GM19468 (cell line): ENCODE data around the gene EN2.

ENCODE experiments used
- ATAC-seq: cut with Tn5 transposase; IDR thresholded peaks from one replicate; pipeline ENCODE4 v1.9.1; 2021; ENCODE audit warnings: mild to moderate bottlenecking, moderate library complexity, moderate number of reproducible peaks; ENCODE audit not compliant: unreplicated experiment; ENCODE audit errors: extremely low read depth

EN2 gene

GRCh38 chr7:155496267-155497005 is 38.5 kb downstream of the EN2 start:
- no peak for ATAC-seq

DNA sequence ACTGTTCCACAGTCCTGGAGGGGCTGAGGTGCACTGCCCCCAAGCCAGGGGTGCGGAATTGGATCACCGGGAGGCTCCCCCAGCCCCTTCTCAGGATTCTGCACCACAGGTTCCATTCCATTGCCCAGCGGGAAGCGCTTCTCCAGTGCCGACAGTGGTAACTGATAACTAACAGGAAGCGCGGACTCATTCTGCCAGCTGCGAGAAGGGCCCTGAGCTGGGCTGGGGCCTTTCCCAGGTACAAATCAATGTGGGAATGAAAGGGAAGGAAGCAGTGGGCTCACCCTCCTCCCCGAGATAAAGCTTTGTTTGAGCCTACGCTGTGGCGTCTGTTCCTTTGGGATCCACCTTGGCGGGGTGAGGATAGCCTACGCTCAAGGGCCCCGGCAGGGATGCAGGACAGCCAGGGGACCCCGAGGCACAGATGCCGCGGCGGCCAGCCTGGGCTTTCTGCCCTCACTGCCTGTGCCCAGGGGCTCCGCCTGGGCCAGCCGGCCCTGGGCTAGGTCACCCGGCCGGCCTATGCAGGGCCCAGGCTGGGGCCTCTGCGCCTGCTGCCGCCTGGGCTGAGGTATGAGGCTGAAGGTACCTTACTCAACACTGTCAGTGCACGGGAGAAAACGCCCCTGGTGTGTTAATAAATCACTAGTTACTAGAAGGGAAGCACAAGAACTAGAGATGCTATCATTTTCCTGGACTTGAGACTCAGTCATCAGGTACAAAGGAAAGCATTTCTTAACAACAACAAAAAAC is 39.4 kb downstream of the EN2 start:
- no peak for ATAC-seq

GRCh38 chr7:155505422-155505793 is 47.5 kb downstream of the EN2 start:
- no peak for ATAC-seq

- no peak for ATAC-seq
These were observed 49.0 kb downstream of the EN2 start for GRCh38 chr7:155506854-155507337.

- no peak for ATAC-seq
These were observed 49.6 kb downstream of the EN2 start for GRCh38 chr7:155507576-155507975.

DNA sequence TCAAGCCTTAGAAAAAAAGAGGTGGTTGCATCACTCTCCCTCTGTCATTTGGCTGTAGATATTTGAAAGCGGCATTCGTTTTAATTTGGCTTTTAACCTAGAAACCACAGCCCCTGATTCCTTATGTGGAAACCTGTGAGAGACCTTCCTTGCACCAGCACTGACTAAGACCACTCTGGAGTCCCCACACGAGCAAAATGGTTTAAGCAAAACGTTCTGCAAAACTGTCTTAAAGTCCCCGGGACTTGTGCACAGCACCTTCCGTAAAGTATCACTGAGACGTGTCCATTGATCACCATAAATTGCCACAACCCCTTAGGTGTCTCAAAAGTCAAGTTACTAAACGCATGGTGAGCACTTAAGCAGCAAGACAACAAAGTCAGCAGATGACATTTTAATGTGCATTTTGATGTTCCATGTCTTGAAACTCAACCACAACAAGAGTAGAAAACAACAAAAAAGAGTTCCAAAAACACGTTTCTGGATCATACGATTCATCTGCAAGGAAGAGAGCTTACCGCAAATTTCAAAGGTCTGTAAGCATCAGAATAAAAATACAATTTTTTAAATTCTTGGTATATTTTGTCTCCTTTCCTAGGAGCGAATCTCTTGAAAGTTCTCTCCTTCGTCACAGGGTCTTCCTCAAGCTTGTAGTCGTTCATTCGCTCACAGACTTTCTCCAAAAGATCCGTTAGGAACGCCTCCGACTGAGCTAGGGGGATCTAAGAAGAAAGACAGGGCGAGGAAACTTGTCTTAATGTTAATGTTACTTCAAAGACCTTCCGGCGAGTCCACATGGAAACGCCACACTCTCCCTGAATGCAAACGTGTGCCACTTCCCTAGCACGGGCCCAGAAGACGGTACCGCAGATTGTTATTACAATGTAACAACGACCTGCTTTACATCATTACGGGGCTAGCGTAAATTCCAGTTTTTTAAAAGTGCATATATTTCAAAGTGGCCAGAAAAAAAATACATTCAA is 50.7 kb downstream of the EN2 start:
- no peak for ATAC-seq

DNA sequence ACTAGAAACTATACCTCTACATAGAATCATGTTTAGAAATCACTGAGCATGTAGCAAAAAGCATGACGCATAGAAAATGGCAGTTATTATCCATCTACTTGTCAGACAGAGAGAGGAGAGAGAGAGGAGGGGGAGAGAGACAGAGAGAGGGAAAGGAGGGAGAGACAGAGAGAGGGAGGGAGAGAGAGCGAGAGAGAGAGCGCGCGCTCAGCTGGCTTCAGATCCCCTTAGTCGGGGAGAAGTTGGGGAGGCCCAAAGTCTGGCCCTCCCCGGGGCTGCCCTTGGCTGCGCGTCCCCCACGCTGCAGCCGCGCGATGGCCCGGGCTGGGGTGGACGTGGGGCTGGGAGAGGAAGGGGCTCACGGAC is 51.4 kb downstream of the EN2 start:
- no peak for ATAC-seq

GRCh38 chr7:155509725-155510551 is 52.0 kb downstream of the EN2 start:
- ATAC-seq, result no peak

DNA sequence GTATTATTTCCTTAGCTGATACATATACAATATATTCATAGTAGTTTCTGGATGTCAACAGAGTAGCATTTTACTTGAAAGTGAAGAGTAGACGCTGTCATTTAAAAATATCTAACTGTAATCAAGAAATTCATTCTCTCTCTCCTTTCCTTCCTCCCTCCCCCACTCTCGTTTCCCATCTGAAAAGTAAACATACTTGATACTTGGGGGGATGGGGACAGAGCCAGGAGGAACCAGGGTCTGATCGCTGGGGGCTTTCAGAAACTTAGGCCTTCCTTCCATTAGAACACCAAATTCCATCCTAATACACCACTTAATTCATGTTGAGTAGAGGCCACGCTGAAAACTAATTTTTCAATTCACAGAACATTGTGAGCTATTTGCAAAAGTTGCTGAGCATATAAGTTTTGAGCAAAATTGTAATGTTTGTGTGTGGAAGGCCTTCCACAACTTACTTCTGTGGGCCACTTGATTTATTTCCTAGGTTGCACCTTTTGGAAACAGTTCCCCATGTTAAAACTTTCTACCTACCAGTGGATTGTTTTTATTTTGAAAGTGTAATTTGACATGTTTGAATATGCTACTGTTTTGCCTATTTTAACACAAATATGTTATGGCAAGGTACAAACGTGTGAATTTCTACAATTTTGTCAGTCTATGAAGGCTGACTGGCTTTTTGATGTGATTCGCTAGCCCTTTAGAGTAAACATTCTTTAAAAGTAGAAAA is 53.2 kb downstream of the EN2 start:
- no peak for ATAC-seq

DNA sequence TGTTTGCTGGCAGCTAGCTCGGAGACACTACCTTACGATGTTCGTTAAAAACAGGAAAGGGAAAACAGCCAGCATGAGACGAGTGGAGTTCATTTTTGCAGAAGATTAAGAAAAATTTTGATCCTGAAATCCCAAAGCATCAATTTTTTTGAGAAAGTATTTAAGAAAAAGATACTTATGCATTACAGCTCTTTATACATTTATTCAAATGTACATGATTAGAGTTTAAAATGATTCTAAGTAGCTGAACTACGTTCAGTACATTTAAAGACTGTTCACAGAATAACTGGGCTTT is 53.7 kb downstream of the EN2 start:
- ATAC-seq, result no peak

DNA sequence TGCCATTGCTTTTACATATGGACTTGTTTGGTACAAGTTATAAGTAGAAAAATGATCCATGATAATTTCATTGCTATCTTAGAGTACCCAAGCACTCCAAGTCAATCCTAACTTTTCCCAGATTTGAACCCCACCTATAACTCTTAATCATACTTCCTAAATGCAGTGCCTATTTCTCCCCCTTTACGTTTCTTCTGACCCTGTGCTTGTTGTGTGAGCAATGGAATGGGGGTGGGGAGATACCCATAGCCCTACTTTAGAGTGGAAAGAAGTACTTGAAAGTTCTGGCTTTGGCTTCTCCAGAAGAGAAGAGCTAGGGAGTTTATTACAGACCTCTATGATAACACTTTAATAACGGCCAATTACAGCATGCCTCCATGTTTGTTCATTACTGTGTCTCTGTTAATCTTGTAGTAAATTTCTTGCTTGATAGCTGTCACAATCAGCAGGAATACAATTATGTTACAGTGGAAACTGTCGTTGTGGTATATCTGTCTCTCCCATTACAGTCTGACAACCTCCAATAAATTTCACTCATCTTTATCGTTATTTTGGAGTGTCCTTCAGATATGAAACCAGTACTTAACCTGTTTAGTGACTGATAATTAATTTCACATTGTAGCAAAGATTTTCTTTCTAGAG is 54.4 kb downstream of the EN2 start:
- ATAC-seq, result no peak

GRCh38 chr7:155513543-155514285 is 55.8 kb downstream of the EN2 start:
- no peak for ATAC-seq

DNA sequence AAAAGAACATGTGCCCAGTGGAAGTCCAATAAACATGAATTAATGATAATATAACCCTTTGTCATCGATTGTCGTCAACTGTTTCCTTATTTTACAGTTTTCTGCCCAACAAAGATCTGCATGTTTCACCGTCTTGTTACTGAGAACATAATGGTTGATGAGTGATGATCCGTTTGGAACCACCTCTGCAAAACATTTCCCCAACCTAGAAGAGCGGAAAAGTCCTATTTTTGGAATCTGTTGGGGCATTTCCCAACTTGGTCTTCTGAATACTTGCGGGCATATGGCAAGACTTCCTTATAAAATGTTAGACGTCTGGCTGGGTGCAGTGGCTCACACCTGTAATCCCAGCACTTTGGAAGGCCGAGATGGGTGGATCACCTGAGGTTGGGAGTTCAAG is 56.4 kb downstream of the EN2 start:
- no peak for ATAC-seq
